GM21526 (cell line): Measurements from ENCODE around the gene TNRC6C.
"Not testable (repeated sequence)": the region's sequence is repeated elsewhere in the genome, so short reads cannot be mapped to it uniquely, and the experiment has no call there.

Source experiments
- ATAC-seq: cut with Tn5 transposase; IDR thresholded peaks from one replicate; pipeline ENCODE4 v1.9.1; 2021; ENCODE audit warnings: moderate library complexity; ENCODE audit not compliant: unreplicated experiment, low FRiP score

TNRC6C gene

DNA sequence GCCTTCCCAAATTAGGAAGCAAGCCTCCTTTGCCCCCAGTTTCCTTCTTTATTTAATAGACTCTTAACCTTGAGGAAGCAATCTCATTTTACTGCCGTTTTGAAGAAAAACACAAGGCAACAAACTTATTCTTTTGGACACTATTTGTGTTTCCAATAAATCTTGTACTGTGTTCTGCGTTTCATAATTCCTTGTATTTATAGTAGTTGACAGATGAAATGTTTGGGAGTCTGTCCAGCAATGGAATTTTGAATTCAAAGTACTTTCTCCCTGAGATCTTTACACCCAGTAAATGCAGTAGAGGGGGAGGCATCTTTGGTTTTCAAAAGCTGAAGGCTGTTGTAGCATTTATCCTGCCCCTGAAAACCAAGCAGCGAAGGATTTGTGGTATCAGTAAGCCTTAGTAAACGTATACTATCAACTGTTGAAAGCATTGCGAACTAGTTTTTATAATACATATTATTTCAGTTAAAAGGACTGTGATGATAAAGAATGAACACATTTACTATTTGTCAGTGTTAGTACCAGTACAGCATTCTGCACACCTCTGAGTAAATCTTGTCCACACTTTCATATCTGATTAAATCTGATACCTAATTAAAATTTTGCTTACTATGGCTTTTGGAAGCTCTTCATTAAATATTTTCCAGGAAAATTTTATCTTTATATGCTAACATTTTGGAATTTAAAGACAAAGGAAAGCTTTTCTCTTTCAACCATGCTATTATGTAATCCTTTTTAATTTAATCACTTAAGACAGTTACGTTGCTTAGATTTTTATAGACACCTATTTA, 83.1 kb downstream of the TNRC6C start:
- no peak for ATAC-seq

DNA sequence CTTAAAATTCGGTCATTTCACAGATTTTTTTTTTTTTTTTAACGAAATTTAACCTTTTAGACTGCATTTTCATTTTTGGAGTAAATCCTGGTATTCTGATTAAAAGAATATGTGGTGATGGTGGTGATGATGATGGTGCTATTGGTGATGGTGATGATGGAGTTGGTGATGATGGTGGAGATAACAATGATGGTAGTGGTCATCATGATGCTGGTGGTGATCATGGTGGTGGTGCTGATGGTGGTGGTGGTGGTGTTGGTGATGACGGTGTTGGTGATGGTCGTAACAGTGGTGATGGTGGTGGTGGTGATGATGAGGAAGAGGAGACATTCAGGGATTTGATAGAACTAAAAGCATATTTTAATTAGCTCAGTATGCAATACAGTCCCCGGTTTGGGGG, 84.0 kb downstream of the TNRC6C start:
- no peak for ATAC-seq

DNA sequence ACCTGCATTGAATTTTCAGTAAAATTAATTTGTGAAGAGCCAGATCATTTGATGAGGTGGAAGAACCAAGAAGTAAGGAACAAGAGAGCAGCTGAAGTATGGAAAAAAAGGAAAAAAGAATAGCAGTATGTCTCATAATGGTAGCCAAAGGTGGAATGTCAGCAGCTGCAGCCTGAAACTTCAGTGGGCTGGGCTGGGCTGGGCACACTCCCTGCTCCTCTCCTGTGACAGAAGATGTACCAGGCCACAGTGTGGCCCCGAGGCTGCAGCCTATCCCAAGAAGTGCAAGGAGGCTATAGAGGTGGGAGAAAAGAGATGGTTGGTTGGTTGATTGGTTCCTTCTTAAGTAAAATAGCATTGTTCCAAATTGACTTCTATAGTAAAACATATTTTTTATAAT, 84.5 kb downstream of the TNRC6C start:
- ATAC-seq: no peak

DNA sequence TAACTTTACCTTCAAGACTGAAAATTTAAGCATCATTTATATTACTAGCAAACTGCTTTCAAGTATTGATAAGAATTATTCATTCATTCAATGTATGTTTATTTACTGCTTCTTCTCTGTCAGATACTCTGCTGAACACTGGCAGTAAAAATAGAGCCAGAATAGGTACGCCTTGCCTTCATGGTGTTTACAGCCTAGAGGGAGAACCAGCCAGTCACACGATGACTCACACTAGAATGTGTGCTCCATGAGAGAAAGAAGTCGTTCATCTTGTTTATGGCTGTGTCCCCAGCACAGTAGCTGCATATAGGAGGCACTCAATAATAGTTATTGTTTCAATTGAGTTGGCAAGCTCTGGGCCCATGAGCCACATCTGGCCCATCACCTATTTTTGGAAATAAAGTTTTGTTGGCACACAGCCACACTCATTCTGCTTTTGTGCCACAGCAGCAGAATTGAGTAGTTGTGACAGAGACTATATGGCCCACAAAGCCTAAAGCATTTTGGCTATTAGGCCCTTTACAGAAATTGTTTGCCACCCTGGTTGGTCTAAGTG, 85.9 kb downstream of the TNRC6C start:
- no peak for ATAC-seq

DNA sequence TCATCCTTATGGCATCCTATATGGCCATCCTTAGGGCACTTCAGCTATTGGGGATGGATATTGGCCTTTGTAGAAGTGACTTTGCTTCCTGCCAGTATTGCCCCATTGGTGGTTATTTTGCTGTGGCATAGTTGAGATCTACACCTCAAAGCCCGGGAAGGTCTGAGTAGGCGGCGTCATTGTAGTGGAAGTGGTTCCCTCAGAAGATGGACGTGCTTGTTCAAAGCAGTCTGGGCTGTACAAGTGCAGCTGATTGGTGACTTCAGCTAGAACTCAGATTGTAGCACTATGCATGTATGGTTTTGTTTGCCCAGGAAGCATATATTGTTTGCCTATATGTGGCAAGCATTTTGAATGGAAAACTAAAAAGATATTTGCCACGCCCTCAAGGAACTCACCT, 86.8 kb downstream of the TNRC6C start:
- ATAC-seq: no peak

DNA sequence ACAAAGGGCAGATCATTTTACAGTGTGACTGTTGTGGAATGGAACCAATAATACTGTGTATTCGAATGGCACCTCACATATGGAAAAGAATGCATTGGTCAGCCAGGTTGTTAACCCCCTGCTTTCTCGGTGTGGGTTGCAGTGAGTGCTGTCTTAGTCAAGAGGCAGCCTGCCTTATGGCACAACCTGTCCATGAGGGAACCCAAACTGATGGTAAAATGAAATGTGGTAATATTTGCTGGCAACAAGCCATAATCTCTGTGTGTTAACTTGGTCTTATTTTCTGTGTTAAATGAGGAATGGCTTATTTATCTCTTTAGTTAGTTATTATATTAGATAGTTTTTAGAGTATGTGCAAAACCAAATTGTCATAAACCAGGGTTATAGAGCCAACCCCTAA, 88.4 kb downstream of the TNRC6C start:
- no peak for ATAC-seq

DNA sequence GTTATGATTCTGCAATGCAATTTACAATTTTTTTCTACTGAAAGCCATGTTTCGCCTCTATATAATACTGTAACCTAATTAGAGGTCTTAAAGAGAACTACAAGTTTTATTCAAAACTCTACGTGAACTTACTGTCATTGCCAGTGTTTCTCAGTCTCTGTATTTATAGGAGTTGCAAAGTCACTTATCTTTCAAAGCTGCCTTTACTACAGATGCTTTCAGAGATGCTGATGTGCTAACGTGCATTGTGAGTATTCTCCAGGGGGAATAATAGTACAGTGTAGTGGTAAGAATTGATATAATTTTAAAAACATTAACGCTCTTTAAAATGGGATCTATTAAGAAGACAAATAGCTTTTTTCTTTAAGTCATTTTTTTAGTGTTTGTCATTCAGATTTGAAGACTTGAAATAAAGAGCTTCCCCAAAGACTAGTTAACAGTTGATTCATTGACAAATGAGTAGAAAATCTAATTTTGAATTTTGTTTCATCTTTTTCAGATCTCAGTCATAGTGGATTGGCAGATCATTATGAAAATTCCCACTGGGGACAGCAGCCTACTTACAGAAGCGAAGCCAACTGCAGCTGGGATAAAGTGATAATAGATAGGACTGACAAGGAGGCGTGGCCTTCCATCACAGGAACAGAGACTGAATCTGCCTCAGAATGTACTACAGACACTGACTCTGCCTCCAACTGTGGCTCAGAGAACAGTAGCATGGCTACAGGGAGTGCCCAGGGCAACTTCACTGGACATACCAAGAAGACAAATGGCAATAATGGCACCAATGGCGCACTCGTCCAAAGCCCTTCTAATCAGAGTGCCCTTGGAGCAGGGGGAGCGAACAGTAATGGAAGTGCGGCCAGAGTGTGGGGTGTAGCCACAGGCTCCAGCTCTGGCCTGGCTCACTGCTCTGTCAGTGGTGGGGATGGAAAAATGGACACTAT, 90.1 kb downstream of the TNRC6C start:
- ATAC-seq: no peak

DNA sequence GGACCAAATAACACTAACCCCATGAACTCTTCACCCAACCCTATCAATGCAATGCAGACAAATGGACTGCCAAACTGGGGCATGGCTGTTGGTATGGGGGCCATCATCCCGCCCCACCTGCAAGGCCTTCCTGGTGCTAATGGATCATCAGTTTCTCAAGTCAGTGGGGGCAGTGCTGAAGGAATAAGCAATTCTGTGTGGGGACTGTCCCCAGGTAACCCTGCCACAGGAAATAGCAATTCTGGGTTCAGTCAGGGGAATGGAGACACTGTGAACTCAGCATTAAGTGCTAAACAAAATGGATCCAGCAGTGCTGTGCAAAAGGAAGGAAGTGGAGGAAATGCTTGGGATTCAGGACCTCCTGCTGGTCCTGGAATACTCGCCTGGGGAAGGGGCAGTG, 91.1 kb downstream of the TNRC6C start:
- no peak for ATAC-seq

DNA sequence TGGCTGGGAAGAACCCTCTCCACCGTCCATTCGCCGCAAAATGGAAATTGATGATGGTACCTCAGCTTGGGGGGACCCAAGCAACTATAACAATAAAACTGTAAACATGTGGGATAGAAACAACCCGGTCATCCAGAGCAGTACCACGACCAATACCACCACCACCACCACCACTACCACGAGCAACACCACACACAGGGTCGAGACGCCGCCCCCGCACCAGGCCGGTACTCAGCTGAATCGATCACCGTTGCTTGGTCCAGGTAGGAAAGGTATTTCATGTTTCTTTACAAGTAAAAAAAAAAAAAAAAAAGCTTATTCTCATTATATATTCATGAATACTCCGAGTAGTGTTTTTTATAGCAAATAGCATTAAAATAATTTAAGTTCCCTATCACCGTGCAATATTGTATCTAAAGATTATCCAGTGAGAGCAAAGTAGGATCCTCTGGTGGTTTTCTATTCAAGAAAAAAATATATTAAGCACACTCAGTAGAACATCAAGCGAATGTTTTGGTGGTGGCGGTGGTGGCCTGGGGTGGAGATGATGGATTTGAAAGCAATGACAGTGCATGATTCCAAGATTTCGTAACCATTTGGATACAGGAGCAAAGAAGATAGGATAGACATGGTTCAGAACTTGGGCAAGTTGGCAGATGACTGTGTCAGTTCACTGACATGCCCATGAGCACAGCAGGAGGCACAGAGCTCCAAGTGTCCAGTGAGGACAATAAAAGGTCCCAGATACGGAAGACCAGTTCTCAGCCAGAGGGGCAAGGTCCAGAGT, 92.9 kb downstream of the TNRC6C start:
- no peak for ATAC-seq

DNA sequence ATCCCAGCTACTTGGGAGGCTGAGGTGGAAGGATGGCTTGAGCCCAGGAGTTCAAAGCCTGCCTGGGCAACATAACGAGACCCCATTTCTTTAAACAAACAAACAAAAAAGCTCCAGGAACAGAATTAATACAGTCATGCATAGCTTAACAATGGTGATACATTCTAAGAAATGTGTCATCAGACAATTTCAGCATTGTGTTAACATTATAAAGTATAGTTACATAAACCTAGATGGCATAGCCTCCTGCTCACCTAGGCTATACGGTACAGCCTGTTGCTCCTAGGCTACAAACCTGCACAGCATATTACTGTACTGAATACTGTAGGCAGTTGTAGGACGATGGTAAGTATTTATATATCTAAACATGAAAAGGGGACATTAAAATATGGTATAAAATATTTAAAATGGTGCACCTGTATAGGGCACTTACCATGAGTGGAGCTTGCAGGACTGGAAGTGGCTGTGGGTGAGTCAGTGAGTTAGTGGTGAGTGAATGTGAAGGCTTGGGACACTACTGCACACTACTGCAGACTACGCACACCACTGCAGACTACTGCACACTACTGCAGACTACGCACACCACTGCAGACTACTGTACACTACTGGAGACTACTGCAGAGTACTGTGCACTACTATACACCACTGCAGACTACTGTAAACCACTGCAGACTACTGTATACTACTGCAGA, 95.4 kb downstream of the TNRC6C start:
- no peak for ATAC-seq

DNA sequence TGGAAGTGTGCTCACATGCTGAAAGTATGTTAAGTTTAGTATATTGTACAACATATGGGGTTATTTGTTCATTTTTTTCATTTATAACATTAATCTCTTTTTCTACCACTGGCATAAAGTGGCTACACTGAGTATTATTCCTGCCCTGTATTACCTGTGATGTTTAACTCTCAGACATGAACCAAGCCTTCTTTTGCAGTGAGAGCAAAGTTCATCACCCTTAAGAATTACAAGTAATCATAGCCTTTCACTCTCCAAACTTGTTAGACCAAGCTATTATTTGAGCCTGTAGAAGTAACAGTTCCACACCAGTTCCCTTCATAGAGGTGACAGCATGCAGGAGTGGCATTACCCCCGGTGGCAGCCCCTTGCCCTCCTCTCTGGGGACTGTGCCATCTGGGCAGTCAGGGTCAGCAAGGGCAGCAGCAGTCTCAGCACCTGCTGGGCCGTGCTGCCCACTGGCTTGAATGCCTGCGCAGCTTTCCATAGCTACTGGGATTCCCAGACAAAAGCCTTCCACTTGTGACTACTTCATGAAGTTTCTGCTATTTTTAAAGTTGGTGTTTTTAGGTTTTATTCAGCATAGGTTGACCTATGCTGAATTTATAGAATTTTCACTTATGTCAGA, 98.7 kb downstream of the TNRC6C start:
- no peak for ATAC-seq

DNA sequence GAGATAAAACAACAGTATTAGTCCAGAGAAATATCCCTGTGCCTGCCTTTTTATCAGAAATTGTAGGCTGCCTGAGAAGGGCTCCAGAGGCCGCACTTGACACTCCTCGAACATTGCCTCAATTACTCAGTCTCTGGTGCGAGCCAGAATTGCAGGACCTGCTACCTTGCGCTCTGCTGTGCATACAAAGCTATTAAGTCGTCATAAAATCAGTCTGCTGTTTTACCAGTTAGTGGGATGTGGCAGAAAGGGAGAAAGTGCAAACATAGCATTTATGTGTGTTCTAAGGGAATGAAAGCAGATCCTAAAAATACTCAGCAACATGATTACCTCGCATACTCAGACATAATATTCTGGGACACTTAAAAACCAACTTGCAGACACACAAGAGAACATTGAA, 99.5 kb downstream of the TNRC6C start:
- no peak for ATAC-seq

DNA sequence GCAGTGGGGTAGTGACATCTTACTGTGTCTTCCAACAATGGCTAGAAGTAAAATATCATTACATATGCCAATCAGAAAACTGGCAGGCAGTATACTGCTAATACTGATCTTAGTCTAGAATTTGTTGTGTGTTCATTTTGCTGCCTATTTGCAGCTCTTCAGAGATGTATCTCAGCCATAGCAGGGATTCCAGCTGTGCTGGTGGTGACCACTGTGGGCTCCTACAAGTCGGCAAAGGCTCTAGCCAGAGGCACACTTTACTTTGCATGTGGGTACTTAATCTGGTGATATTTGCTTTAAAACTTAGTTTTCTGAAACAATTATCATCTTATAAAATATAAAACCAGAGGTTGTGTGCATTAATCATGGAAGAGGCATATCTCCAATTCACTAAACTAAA, 100.1 kb downstream of the TNRC6C start:
- ATAC-seq: no peak

DNA sequence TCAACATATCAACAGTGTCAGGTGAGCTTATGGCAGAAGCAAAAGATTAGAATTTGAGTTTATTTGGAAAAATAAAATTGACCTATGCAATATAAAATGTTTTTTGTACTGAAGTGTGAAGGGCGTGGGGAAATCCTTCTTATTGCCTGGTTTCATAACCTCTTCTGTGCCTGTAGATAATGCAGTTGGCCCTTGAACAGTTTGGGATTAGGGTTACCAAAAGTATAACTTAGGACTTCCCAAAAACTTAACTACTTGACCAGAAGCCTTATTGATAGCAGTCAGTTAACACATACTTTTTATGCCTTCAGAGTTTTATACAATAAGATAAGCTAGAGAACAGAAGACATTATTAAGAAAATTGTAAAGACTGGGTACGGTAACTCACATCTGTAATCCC, 104.1 kb downstream of the TNRC6C start:
- no peak for ATAC-seq

DNA sequence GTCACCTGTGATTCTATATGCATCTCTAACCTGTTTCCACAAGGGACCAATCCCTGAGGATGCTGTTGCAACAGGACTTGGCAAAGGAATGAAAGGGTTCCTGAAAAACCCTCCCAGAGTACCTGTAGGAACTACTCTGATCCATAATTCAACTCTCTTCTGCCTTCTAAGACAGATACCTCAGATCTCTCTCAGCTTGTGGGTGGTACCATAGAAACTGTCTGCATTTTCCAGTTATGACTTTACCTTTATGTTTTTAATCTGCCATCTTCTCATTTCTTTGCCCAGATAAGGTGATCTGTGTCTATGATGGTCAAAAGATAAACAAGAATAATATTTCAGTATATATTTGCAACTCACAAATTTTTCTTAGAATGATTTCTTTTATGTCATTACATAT, 105.0 kb downstream of the TNRC6C start:
- ATAC-seq: no peak

DNA sequence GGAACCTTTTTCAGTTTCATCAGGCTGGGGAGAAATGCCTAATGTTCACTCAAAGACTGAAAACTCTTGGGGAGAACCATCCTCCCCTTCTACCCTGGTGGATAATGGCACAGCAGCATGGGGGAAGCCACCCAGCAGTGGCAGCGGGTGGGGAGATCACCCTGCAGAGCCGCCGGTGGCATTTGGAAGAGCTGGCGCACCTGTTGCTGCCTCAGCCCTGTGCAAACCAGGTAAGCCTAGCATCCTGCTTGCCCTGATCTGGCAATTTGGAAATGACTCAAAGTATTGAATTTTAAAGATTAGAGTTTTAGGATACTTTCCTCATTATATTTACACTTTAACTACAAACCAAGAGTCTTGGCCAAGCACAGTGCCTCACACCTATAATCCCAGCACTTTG, 106.2 kb downstream of the TNRC6C start:
- no peak for ATAC-seq

DNA sequence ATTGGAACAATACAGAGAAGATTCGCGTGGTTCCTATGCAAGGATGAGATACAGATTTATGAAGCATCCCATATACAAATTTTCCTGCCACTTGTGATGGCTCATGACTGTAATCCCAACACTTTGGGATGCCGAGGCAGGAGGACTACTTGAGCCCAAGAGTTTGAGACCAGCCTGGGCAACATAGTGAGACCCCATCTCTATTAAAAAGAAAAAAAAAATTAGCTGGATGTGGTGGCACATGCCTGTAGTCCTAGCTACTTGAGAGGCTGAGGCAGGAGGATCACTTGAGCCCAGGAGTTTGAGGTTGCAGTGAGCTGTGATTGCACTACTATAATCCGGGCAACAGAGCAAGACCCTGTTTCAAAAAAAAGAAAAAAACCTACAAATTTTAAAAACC, 108.5 kb downstream of the TNRC6C start:
- not testable (repeated sequence) for ATAC-seq

DNA sequence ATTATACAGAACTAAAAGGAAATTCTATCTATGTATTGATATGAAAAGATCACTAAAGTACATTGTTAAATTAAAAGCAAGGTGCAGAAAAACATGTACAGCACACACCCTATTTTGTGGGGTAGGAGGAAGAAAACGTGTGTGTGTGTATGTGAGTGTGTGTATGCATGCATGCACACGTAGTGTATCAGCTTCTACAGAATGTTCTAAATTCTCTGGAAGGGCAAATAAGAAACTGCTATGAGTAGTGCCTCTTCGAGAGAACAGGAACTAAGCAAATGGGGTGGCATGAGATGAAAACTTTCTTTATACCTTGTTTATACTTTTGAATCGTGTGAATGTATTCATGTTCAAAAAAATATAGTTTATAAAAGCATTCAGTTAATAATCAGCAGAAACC, 111.2 kb downstream of the TNRC6C start:
- no peak for ATAC-seq

DNA sequence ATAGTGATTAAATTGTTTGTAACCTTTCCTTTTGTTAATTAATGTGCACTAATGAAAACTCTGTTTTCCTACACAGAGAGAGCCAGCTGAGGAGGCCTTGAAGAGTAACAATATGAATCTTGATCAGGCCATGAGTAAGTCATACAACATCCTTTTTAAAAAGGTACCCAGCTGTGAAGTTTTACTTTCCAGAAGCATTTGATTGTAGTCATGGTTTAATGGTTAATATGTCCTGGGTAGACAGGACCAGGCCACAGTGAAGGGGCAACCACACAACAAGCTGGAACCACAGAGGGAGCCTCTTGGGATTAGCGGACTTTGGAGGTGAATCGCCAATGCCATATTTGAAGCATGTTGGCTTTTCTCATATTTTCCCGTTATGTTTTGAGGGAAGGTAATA, 114.5 kb downstream of the TNRC6C start:
- no peak for ATAC-seq

DNA sequence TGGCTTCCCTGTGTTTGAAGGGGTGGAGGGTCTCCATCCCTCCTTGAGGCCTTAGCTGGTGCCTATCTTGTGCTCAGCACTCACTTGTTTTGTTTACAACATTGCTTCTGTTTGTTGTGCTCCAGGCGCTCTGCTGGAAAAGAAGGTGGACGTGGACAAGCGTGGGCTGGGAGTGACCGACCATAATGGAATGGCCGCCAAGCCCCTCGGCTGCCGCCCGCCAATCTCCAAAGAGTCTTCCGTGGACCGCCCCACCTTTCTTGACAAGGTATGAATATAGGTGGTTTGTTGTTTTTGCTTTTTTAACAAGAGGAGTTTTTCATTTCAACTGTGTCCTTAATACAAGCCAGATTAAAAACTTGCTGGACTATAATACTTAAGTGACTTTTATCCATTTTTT, 116.5 kb downstream of the TNRC6C start:
- no peak for ATAC-seq
